OCI-LY7 (cell line): ENCODE measurements around the gene GSK3A. TPM values are rescaled to one million over a fixed set of nuclear protein-coding genes. Genes with fewer than 3 reads are reported as not detected.

ENCODE experiments used
- BruUV-seq: library from RNA; stranded (reverse); fragments of 400-500 nt; replicated peaks from 2 replicates; lab custom pipeline; 2021; lab: Mats Ljungman, UMichigan
- CTCF ChIA-PET: fragments of 300-600 bp; sonication (Branson Sonifier 250); formaldehyde crosslinking; loops from one replicate; lab custom pipeline; 2022; ENCODE audit warnings: antibody characterized with exemption; ENCODE audit not compliant: unreplicated experiment; lab: Charles Lee
- POLR2A ChIA-PET: fragments of 300-600 bp; sonication (Branson Sonifier 250); formaldehyde crosslinking; loops from one replicate; lab custom pipeline; 2022; ENCODE audit warnings: antibody characterized with exemption; lab: Charles Lee
- DNase-seq: peaks from one replicate; pipeline ENCODE4 v3.0.0-alpha.2; 2015; ENCODE audit warnings: low spot score
- H2AFZ ChIP-seq: fragments of 200-600 bp; sonication (generic), shearing (Covaris generic); 2 replicates; pipeline ENCODE4 v1.6.1; 2014; ENCODE audit warnings: mild to moderate bottlenecking, antibody characterized with exemption, low read length, moderate library complexity
- H3K27ac ChIP-seq: fragments of 200-600 bp; sonication (generic); 2 replicates; pipeline ENCODE4 v1.5.1; 2014; ENCODE audit warnings: mixed run types, low read depth, mild to moderate bottlenecking, moderate library complexity, low read length, inconsistent platforms; ENCODE audit not compliant: poor library complexity, severe bottlenecking
- H3K36me3 ChIP-seq: fragments of 200-600 bp; sonication (generic); 2 replicates; pipeline ENCODE4 v1.6.1; 2014; ENCODE audit warnings: mild to moderate bottlenecking, antibody characterized with exemption, low read length, moderate library complexity, mixed read lengths; ENCODE audit not compliant: insufficient read depth
- H3K4me1 ChIP-seq: fragments of 200-600 bp; sonication (generic); 2 replicates; pipeline ENCODE4 v1.5.1; 2014; ENCODE audit warnings: mild to moderate bottlenecking, low read length; ENCODE audit not compliant: insufficient read depth, poor library complexity, severe bottlenecking
- H3K4me2 ChIP-seq: fragments of 200-600 bp; sonication (generic); 2 replicates; pipeline ENCODE4 v1.6.1; 2014; ENCODE audit warnings: mild to moderate bottlenecking, low read length
- H3K4me3 ChIP-seq: fragments of 200-600 bp; sonication (generic); 2 replicates; pipeline ENCODE4 v1.5.1; 2014; ENCODE audit warnings: mild to moderate bottlenecking, low read depth, low read length; ENCODE audit not compliant: poor library complexity, severe bottlenecking
- H3K79me2 ChIP-seq: fragments of 200-600 bp; sonication (generic); 2 replicates; pipeline ENCODE4 v1.6.1; 2016; ENCODE audit warnings: low read depth, mild to moderate bottlenecking, low read length, moderate library complexity, mixed read lengths; ENCODE audit not compliant: insufficient read depth
- H3K9me2 ChIP-seq: fragments of 200-600 bp; sonication (generic); 2 replicates; pipeline ENCODE4 v1.6.1; 2016; ENCODE audit warnings: mild to moderate bottlenecking, low read length, mixed read lengths; ENCODE audit not compliant: insufficient read depth
- H3K9me3 ChIP-seq: fragments of 200-600 bp; sonication (generic); 2 replicates; pipeline ENCODE4 v1.6.1; 2014; ENCODE audit warnings: mild to moderate bottlenecking, mixed run types, low read length, mixed read lengths
- H4K20me1 ChIP-seq: fragments of 200-600 bp; sonication (generic); 2 replicates; pipeline ENCODE4 v1.6.1; 2014; ENCODE audit warnings: mild to moderate bottlenecking, antibody characterized with exemption, low read length, moderate library complexity, mixed read lengths; ENCODE audit not compliant: insufficient read depth
- CTCF ChIP-seq: fragments of 200-600 bp; sonication (generic); conservative IDR thresholded peaks from 2 replicates; pipeline ENCODE4 v1.5.1; 2014; ENCODE audit warnings: mild to moderate bottlenecking, antibody characterized with exemption, low read length, moderate library complexity, mixed read lengths
- EZH2phosphoT487 ChIP-seq: fragments of 200-600 bp; sonication (generic); IDR thresholded peaks from 2 replicates; pipeline ENCODE4 v1.6.1; 2018; ENCODE audit warnings: low read depth, borderline replicate concordance, mild to moderate bottlenecking, mixed run types, antibody characterized with exemption, low read length, moderate library complexity, mixed read lengths
- intact Hi-C: fragments of 100-400 bp; cut with micrococcal nuclease; formaldehyde crosslinking; loops from one replicate; pipeline ENCODE4 v1.10.0; 2022; ENCODE audit not compliant: unreplicated experiment
- total RNA-seq, 2 experiments: library from RNA; depleted of rRNA in 1 of 2; stranded (reverse); fragments of >200 nt in 1 of 2; shearing (Covaris generic) in 1 of 2; gene quantifications; 2 replicates each; pipeline ENCODE4 v1.2.3, GENCODE V29; 2014 to 2022

GSK3A gene
- total RNA-seq, 2 experiments from 2014 or later = 20.9 to 29.2 TPM

- CTCF ChIA-PET = no interaction called here
Measured at GRCh38 chr19:42246922-42247639, 4.7 kb upstream of the GSK3A start.

GRCh38 chr19:42246143-42246921, 3.9 kb upstream of the GSK3A start:
- H3K4me1 ChIP-seq = peaks cover 22% of the 10 kb centered on the region
- no peak overlapping the region for H3K4me3 ChIP-seq
- TF ChIP-seq EZH2phosphoT487 = no peak
- TF ChIP-seq CTCF = no peak
- POLR2A ChIA-PET = interaction anchor here (0.5 to 1.0 kb wide), 2 partner anchors 32 to 80 kb away, joined by 3 read pairs; no protein-coding TSS in a partner anchor
- no peaks in the 10 kb centered on the region for H4K20me1 ChIP-seq
- BruUV-seq = no TSS peak
- peaks cover 7% of the 10 kb centered on the region for H3K79me2 ChIP-seq
- intact Hi-C loops = no loop called here
- H3K27ac ChIP-seq = peak overlapping the region; percentile 12
- H3K9me3 ChIP-seq = no peaks in the 10 kb centered on the region
- H3K36me3 ChIP-seq = peaks cover 29% of the 10 kb centered on the region
- H3K9me2 ChIP-seq = no peaks in the 10 kb centered on the region
- DNase-seq = no peak
- H2AFZ ChIP-seq = no peak overlapping the region
- CTCF ChIA-PET = no interaction called here
- H3K4me2 ChIP-seq = no peak overlapping the region

More at GRCh38 chr19:42246922-42247639, 4.7 kb upstream of the GSK3A start:
- H2AFZ ChIP-seq = no peak overlapping the region
- no peaks in the 10 kb centered on the region for H3K9me3 ChIP-seq
- peak overlapping the region; percentile 12 for H3K27ac ChIP-seq
- H3K4me1 ChIP-seq = peaks cover 25% of the 10 kb centered on the region
- peaks cover 29% of the 10 kb centered on the region for H3K36me3 ChIP-seq
- no peak for DNase-seq
- H3K79me2 ChIP-seq = peaks cover 6% of the 10 kb centered on the region; the same call in 1 of the 2 replicates
- intact Hi-C loops = no loop called here
- TF ChIP-seq EZH2phosphoT487 = no peak
- no peak for TF ChIP-seq CTCF
- H3K4me2 ChIP-seq = no peak overlapping the region
- no peaks in the 10 kb centered on the region; the same call in 1 of the 2 replicates for H4K20me1 ChIP-seq
- no TSS peak for BruUV-seq
- H3K9me2 ChIP-seq = no peaks in the 10 kb centered on the region
- POLR2A ChIA-PET = interaction anchor here (0.5 to 1.0 kb wide), 2 partner anchors 31 to 81 kb away, joined by 3 read pairs; no protein-coding TSS in a partner anchor
- H3K4me3 ChIP-seq = no peak overlapping the region
